ENCODE data around the gene GPR55. TPM values are rescaled to one million over a fixed set of nuclear protein-coding genes. Genes with fewer than 3 reads are reported as not detected.

The GPR55 gene
- total and polyA plus RNA-seq, 2 of the 8 experiments (the other 6 are each of a cell fraction or from before 2014, with no cell fraction given) = not detected

- 89% methylated on average over 20 of the region's 21 CpGs; no CpG with 5 or more reads in 1 of the 2 experiments for WGBS, 2 experiments (ENCODE audit: extremely low coverage in 1 of 2, insufficient coverage in 1 of 2, insufficient read length in 1 of 2, insufficient replicate concordance in 2 of 2, low coverage in 1 of 2, low lambda C conversion rate in 2 of 2, missing lambda C conversion rate in 1 of 2)
- no peak overlapping the region for H3K4me2 ChIP-seq (ENCODE audit: insufficient read depth in 1 of 2, low read depth in 2 of 2, low read length in 2 of 2)
- H3K23ac ChIP-seq (ENCODE audit: insufficient read length) = no peak overlapping the region
- H3K18ac ChIP-seq (ENCODE audit: extremely low read depth, low read length) = no peak overlapping the region
- no peak overlapping the region for H3K56ac ChIP-seq (replicated peaks; ENCODE audit: insufficient read length, low read depth, low read length)
- H3K14ac ChIP-seq (ENCODE audit: insufficient read length) = no peak overlapping the region
- H4K5ac ChIP-seq (ENCODE audit: insufficient read length, low read depth, low read length) = no peak overlapping the region
- no peak overlapping the region for H2AK5ac ChIP-seq (ENCODE audit: low read depth, low read length)
- no peak overlapping the region for H2BK15ac ChIP-seq (ENCODE audit: low read length)
- no peak overlapping the region for H3K9ac ChIP-seq (replicated peaks in 1 of 4; ENCODE audit: extremely low read depth in 1 of 4, low read depth in 3 of 4, low read length in 3 of 4)
- H3K4me3 ChIP-seq (ENCODE audit: extremely low read depth in 1 of 4, insufficient read depth in 2 of 4, low read depth in 3 of 4, low read length in 4 of 4) = no peak overlapping the region
- H2BK12ac ChIP-seq (ENCODE audit: low read depth, low read length) = no peak overlapping the region
- peaks cover 4% of the 10 kb centered on the region for H3K23me2 ChIP-seq (ENCODE audit: low read depth, low read length)
- POLR2A ChIA-PET (ENCODE audit: partially characterized antibody) = interaction anchor here (0.6 to 6.6 kb wide), 8 partner anchors 8 to 111 kb away, joined by 3 to 32 read pairs (median 6); partner anchors contain the start of gene ITM2C
- peaks cover 16 to 64% of the 10 kb centered on the region in 2 experiments; a peak in 3 of 4 replicates for H3K79me2 ChIP-seq (ENCODE audit: control insufficient read depth in 1 of 2, insufficient read depth in 2 of 2, low read length in 2 of 2)
- TF ChIP-seq CBX5 (IDR thresholded peaks at IDR 0.05; ENCODE audit: low read depth, low read length) (no peak), NANOG (IDR thresholded peaks at IDR 0.05; ENCODE audit: insufficient read depth, low read depth, low read length, poor library complexity, severe bottlenecking) (no peak), SP2 (IDR thresholded peaks at IDR 0.05; ENCODE audit: low read length) (no peak), MAX (IDR thresholded peaks at IDR 0.05) (no peak), KDM1A (IDR thresholded peaks at IDR 0.05; ENCODE audit: borderline replicate concordance, low read length) (no peak)
- CTCF ChIA-PET (ENCODE audit: partially characterized antibody) = interaction anchor here (0.9 to 10.1 kb wide), 9 partner anchors 12 to 114 kb away, joined by 3 to 86 read pairs (median 4); no protein-coding TSS in a partner anchor
- no peak overlapping the region for H2AFZ ChIP-seq (ENCODE audit: low read length)
- peak in 1 of 2 experiments; percentile 39 for DNase-seq (ENCODE audit: low read depth in 1 of 2, low spot score in 2 of 2)
- H3K27ac ChIP-seq (ENCODE audit: low read depth, low read length) = no peak overlapping the region
- peaks cover 17 to 39% (median 35%) of the 10 kb centered on the region in 4 experiments for H3K4me1 ChIP-seq (replicated peaks in 1 of 4; ENCODE audit: control insufficient read depth in 3 of 4, insufficient read depth in 4 of 4, low read length in 3 of 4)
- H2BK120ac ChIP-seq (replicated peaks; ENCODE audit: low read depth, low read length) = no peak overlapping the region
- no peak overlapping the region for H4K8ac ChIP-seq (ENCODE audit: extremely low read depth, insufficient read depth, low read length)
- H3K27me3 ChIP-seq (replicated peaks in 1 of 4; ENCODE audit: control insufficient read depth in 3 of 4, extremely low read depth in 1 of 4, insufficient read depth in 3 of 4, low read length in 3 of 4) = no peaks in the 10 kb centered on the region
- H4K20me1 ChIP-seq (replicated peaks in 1 of 2; ENCODE audit: control insufficient read depth in 1 of 2, insufficient read depth in 2 of 2, low read length in 2 of 2) = peaks cover 9 to 39% of the 10 kb centered on the region in 2 experiments
- H3K9me3 ChIP-seq (ENCODE audit: insufficient read depth in 2 of 2, low read depth in 1 of 2, low read length in 1 of 2) = no peaks in the 10 kb centered on the region
- no peak for FAIRE-seq
- no peak overlapping the region for H4K91ac ChIP-seq (replicated peaks; ENCODE audit: insufficient read length, low read length)
- H3K79me1 ChIP-seq (ENCODE audit: low read depth, low read length) = peaks cover 35% of the 10 kb centered on the region
- no peak overlapping the region for H3K4ac ChIP-seq (replicated peaks; ENCODE audit: insufficient read length, low read depth, low read length)
- no peak overlapping the region; the same call in 1 of the 2 replicates for H2BK5ac ChIP-seq (ENCODE audit: low read depth, low read length)
- no peak overlapping the region for H2BK20ac ChIP-seq (ENCODE audit: low read length)
- peaks cover 18 to 52% (median 33%) of the 10 kb centered on the region in 4 experiments for H3K36me3 ChIP-seq (ENCODE audit: control insufficient read depth in 2 of 4, insufficient read depth in 4 of 4, low read length in 3 of 4)
Observed at GRCh38 chr2:230872968-230873660, 51.9 kb downstream of the GPR55 start.

All from H1 (cell line).